22Rv1 (cell line): ENCODE results near the gene TEX2.

ENCODE experiments used
- ZFX ChIP-seq: fragments of 450-650 bp; IDR thresholded peaks from 2 replicates; pipeline ENCODE4 v1.6.1; 2017; ENCODE audit warnings: antibody characterized with exemption, borderline replicate concordance
- TF ChIP-seq, protein P1 (sequence below): fragments of 450-650 bp; IDR thresholded peaks from 2 replicates; pipeline ENCODE4 v1.5.1; 2017; ENCODE audit warnings: mild to moderate bottlenecking

DNA sequence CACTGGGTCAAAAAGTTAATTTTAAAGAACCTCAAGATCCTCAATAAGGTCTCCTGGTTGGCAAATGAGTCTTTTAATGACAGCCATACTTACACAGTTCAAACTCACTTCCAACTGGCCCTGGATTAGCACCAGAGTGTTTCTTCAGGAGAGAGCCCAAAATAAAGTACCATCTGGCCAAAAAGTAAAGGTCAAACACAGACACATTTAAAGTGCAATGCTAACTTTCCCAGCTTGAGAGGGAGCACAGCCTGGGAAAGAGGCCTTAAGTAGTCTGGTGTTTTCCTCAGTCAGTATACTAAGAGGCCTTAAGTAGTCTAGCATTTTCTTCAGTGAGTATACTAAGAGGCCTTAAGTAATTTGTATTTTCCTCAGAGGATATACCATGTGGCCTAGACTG lies 86.5 kb downstream of the TEX2 start:
- TF ChIP-seq, protein P1, sequence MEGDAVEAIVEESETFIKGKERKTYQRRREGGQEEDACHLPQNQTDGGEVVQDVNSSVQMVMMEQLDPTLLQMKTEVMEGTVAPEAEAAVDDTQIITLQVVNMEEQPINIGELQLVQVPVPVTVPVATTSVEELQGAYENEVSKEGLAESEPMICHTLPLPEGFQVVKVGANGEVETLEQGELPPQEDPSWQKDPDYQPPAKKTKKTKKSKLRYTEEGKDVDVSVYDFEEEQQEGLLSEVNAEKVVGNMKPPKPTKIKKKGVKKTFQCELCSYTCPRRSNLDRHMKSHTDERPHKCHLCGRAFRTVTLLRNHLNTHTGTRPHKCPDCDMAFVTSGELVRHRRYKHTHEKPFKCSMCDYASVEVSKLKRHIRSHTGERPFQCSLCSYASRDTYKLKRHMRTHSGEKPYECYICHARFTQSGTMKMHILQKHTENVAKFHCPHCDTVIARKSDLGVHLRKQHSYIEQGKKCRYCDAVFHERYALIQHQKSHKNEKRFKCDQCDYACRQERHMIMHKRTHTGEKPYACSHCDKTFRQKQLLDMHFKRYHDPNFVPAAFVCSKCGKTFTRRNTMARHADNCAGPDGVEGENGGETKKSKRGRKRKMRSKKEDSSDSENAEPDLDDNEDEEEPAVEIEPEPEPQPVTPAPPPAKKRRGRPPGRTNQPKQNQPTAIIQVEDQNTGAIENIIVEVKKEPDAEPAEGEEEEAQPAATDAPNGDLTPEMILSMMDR: no peak
- TF ChIP-seq ZFX: no peak
